ENCODE data around the gene CALML5.

Gene CALML5

GRCh38 chr10:5533098-5533731, 33.8 kb upstream of the CALML5 start:
- no peak for FAIRE-seq
- no peak for DNase-seq (ENCODE audit: low spot score)

DNA sequence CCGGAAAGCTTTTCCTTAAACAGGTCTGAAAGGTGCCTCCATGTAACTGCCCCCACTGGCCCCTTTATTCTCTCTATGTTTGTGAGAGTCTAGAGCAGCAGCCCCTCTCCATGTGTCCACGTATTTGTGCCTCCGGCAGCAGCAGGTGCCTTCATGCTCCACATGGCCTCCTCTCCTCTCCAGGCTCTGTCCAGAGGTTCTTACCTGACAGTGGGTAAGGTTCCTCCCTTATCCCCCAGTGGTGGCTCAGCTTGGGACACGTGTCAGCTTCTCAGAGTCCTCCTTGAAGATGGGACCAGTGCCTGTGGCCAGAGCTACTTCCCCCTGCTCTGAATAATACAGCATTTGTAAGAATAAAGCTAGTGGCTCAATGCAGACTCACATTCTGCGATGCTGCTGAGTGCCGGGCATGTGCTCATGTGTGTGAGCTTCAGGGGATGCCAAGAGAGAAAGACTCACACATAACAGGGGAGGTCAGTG, 33.3 kb upstream of the CALML5 start:
- no peak for DNase-seq (ENCODE audit: low spot score)
- FAIRE-seq: no peak

DNA sequence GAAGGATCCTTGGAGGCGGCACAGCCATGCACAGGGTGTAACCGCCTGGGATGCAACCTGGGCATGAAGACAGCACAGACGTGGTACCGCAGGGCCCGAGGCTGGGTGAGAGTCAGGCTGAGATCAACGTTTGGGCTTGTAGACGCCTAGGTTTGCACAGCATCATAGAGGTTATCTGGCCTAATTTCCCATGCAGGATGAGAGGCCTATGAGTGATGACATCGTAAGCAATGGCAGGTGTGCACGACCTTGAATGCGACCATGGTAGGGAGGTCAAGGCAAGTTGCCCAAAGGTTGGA, 32.9 kb upstream of the CALML5 start:
- FAIRE-seq (no peak), DNase-seq (ENCODE audit: low spot score) (no peak)

- FAIRE-seq: no peak
Measured at GRCh38 chr10:5531558-5532306, 32.4 kb upstream of the CALML5 start.

GRCh38 chr10:5530846-5531557, 31.6 kb upstream of the CALML5 start:
- FAIRE-seq (no peak), DNase-seq (ENCODE audit: low spot score) (no peak)

More at GRCh38 chr10:5531558-5532306, 32.4 kb upstream of the CALML5 start:
- no peak for DNase-seq (ENCODE audit: low spot score)

DNA sequence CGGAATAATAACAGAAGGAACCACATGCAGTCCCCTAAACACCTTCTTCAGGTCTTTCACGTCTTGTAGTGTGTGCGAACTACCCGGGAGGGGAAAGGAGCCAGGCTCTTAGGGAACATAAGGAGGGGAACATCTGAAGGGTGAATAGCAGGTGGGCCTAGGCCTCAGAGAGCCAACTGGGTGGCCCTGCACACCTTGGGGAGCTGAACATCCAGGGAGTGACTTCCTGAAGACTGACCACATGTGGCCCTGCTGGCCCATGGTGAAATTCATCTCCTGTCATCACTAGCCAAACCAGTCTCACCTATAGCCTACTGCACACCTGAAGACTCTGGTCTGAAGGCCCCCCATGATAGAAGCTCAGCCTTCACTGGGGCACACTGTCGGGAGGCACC, 31.0 kb upstream of the CALML5 start:
- FAIRE-seq: no peak
- DNase-seq (ENCODE audit: low spot score): no peak

GRCh38 chr10:5529702-5530411, 30.5 kb upstream of the CALML5 start:
- FAIRE-seq (no peak), DNase-seq (ENCODE audit: low spot score) (no peak)

DNA sequence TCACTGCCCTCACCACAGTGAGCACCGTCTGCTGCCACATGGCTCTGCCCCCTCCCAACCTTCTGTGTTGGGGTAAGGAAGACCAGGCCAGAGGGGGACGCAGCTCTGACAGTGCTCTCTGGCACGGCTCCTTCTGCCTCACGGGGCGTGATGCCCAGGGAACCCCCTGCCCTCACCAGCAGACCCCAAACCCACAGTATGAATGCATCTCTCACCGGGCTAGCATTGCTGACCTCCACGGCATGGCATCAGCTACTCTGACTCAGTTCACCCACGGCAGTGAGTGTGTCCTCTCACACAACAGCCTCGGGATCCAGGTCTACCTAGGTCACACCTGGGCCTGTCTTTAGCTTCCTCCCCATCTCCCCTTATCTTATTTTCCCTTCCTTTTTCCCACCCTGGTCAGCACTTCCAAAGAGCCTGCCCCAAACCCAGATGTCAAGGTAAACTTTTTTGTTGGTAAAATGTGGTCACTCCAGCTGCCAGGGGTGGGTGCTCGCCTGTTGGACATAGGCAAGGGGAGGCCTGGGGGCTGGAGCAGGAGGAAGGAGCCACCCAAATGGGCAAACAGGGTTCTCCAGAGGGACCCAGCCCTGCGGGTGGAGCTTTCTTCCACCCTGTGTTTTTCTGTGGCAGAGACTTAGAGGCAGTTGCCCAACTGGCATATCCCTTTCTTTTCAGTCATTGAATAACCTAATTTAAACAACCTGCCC, 29.8 kb upstream of the CALML5 start:
- FAIRE-seq: no peak
- no peak for DNase-seq (ENCODE audit: low spot score)

- DNase-seq (ENCODE audit: low spot score): no peak
- no peak for FAIRE-seq
Measured at GRCh38 chr10:5527332-5528200, 28.2 kb upstream of the CALML5 start.

DNA sequence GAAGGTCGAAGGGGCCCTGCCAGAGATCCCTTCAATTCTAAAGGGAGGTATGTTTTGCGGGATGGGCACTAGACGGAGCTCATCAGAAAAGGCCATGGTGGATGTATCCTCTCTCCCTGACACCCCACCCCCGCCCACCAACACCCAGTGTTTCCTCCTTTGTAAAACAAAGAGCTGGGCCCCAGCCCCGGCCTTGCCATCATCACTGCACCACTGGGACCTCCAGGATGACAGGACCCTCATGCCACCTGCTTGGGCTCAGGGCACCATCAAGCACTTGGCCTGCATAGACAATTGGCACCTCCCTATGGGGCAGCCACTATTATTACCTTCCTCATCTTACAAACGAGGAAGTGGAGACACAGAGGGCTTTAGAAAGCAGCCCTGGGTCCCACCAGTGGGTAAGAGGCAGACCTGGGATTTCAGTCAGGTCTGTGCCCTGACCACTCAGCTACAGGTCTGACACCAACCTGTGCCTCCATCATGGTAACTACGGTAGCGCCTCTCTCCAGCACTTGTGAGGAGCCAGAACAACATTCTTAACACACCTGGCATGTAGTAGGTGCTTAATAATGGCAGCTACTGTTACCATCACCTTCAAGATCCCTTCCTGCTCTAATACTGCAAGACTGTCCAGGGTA, 27.4 kb upstream of the CALML5 start:
- FAIRE-seq (no peak), DNase-seq (ENCODE audit: low spot score) (no peak)

GRCh38 chr10:5525561-5526341, 26.4 kb upstream of the CALML5 start:
- DNase-seq (ENCODE audit: low spot score): no peak
- no peak for FAIRE-seq

- FAIRE-seq: no peak
Measured at GRCh38 chr10:5524641-5525560, 25.5 kb upstream of the CALML5 start, which contains the start of gene CALML3. CALML3 (plus strand) TSS chr10:5524961; CDS start chr10:5525086, 125 bp downstream.

GRCh38 chr10:5523796-5524574, 24.6 kb upstream of the CALML5 start:
- DNase-seq (ENCODE audit: low spot score) (no peak), FAIRE-seq (no peak)

More at GRCh38 chr10:5524641-5525560, 25.5 kb upstream of the CALML5 start, which contains the start of gene CALML3:
- no peak for DNase-seq (ENCODE audit: low spot score)

DNA sequence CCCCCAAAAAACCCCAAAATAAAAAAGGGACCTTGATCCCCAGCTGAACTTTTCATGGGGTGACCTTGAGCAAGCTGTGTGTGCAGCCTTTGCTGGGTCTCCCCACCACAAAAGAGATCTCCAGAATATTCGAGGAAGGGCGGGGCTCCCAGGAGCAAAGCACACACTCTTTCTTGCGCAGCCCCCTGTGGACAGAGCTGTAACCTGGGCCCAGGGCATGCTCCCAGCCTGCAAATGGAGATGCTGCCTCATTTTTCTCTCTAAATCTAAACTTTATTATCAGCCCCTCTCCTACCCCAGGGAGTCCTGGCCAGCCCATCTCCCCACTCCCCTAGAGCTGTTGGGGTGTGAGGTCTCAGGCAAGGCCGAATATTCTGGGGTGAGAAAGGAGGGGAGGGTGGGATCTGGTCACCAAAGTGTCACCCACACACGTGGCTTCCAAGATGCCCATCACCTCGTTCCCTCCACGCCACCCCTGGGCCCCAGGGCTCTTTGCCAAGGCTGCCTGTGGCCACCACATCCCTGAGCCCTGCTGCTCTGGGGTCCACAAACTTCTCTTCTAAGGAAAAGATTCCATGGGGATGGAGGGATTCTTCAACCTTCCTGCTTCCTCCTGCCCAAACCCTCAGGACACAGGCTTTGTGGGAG, 23.7 kb upstream of the CALML5 start:
- DNase-seq (ENCODE audit: low spot score): no peak
- no peak for FAIRE-seq

DNA sequence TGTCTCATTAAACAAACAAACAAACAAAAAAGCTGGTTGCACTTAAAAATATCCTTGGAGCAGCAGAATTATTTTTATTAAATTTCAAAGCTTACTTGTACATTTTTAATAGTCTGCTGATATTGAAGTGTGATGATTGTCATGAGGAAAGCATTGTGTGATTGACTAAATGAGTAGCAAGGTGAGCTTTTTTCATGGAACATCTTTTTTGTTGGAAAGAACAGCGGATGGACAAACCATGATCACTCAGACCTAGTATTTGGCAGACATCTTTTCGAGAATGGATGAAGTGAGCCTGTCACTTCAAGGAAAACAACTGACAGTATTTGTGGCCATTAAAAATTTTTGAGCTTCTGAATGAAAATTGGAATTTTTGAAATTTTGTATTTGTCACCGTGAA, 19.7 kb upstream of the CALML5 start:
- FAIRE-seq: no peak
- DNase-seq (ENCODE audit: low spot score): no peak

DNA sequence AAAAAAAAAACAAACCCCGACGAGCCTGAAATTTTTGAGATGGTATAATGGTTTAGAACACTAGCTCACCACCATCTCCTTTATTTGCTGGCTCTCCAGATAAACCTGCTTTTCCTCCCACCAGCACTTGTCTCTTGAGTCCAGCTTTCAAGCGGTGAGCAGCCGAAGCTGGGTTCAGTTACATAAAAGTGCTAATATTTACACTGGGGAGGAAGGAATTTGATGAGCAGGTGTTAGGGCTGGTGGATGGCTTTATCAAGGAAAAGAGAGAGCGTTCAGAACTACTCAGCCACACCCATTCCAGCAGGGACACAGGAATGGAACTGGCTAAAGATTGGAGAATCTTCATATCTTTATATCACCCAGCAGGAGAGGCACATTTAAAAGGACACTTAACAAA, 18.8 kb upstream of the CALML5 start:
- DNase-seq (ENCODE audit: low spot score): no peak

More for the DNA sequence above, 18.8 kb upstream of the CALML5 start:
- FAIRE-seq: no peak

Data from RCC 7860 (cell line).